ENCODE measurements around the gene NUMBL. TPM values are rescaled to one million over a fixed set of nuclear protein-coding genes. Genes with fewer than 3 reads are reported as not detected.

NUMBL gene
- total and polyA plus RNA-seq, 4 donors = 1.1 to 4.6 (median 2.7) TPM

GRCh38 chr19:40641281-40641680 is 49.2 kb downstream of the NUMBL start:
- Histone ChIP-seq H3K4me3 (ENCODE audit: low read depth in 1 of 3, low read length in 3 of 3) (no peak overlapping the region), H3K9ac (ENCODE audit: low read depth in 1 of 2, low read length in 2 of 2) (no peak overlapping the region), H3K4me1 (ENCODE audit: control insufficient read depth in 4 of 4, insufficient read depth in 4 of 4, low read length in 3 of 4) (peaks cover 0 to 2% (median 0%) of the 10 kb centered on the region in 4 donors), H3K27ac (ENCODE audit: low read depth in 1 of 2, low read length in 2 of 2) (no peak overlapping the region), H3K36me3 (ENCODE audit: control insufficient read depth in 4 of 4, insufficient read depth in 3 of 4, low read depth in 1 of 4, low read length in 3 of 4) (no peaks in the 10 kb centered on the region), H3K9me3 (ENCODE audit: control insufficient read depth in 4 of 4, low read length in 3 of 4) (no peaks in the 10 kb centered on the region), H3K27me3 (ENCODE audit: control insufficient read depth in 4 of 4, insufficient read depth in 4 of 4, low read length in 3 of 4) (no peaks in the 10 kb centered on the region)
- no peak for TF ChIP-seq JUND (IDR thresholded peaks at IDR 0.05)
- TF ChIP-seq ZBTB33 (IDR thresholded peaks at IDR 0.05) = no peak
- TF ChIP-seq FOXA2 (IDR thresholded peaks at IDR 0.05) = no peak
- no peak for TF ChIP-seq EGR1 (IDR thresholded peaks at IDR 0.05; ENCODE audit: low read depth in 2 of 2)
- TF ChIP-seq TAF1 (conservative IDR thresholded peaks at IDR 0.05) = no peak
- TF ChIP-seq RAD21 (IDR thresholded peaks at IDR 0.05) = no peak
- TF ChIP-seq SP1 (IDR thresholded peaks at IDR 0.05) = no peak
- TF ChIP-seq CTCF (IDR thresholded peaks at IDR 0.05; ENCODE audit: low read depth, low read length, missing input control) = no peak
- no peak for TF ChIP-seq NR2F2 (IDR thresholded peaks at IDR 0.05)
- no peak for TF ChIP-seq RXRA (IDR thresholded peaks at IDR 0.05)
- DNase-seq (ENCODE audit: low spot score) = no peak
- WGBS = 86% methylated on average over 7 of the region's 7 CpGs

GRCh38 chr19:40640744-40641143 is 49.7 kb downstream of the NUMBL start:
- H3K27me3 ChIP-seq (ENCODE audit: control insufficient read depth in 4 of 4, insufficient read depth in 4 of 4, low read length in 3 of 4) = no peaks in the 10 kb centered on the region
- DNase-seq (ENCODE audit: low spot score) = no peak
- no peak overlapping the region for H3K4me3 ChIP-seq (ENCODE audit: low read depth in 1 of 3, low read length in 3 of 3)

GRCh38 chr19:40639638-40639982 is 50.8 kb downstream of the NUMBL start:
- TF ChIP-seq RAD21 (IDR thresholded peaks at IDR 0.05) = no peak
- TF ChIP-seq FOXA2 (IDR thresholded peaks at IDR 0.05) = no peak
- TF ChIP-seq HNF4A (conservative IDR thresholded peaks at IDR 0.05) = no peak
- no peak for TF ChIP-seq CTCF (IDR thresholded peaks at IDR 0.05; ENCODE audit: low read depth, low read length, missing input control)
- no peak for TF ChIP-seq ATF3 (IDR thresholded peaks at IDR 0.05)
- TF ChIP-seq JUND (IDR thresholded peaks at IDR 0.05) = no peak
- TF ChIP-seq RXRA (IDR thresholded peaks at IDR 0.05) = no peak
- TF ChIP-seq TAF1 (conservative IDR thresholded peaks at IDR 0.05) = no peak
- no peak for TF ChIP-seq YY1 (IDR thresholded peaks at IDR 0.05)
- no peaks in the 10 kb centered on the region for H3K9me3 ChIP-seq (ENCODE audit: control insufficient read depth in 4 of 4, low read length in 3 of 4)
- WGBS = 79% methylated on average over 6 of the region's 6 CpGs
- no peak overlapping the region for H3K9ac ChIP-seq (ENCODE audit: low read depth in 1 of 2, low read length in 2 of 2)
- peaks cover 0 to 2% (median 0%) of the 10 kb centered on the region in 4 donors for H3K4me1 ChIP-seq (ENCODE audit: control insufficient read depth in 4 of 4, insufficient read depth in 4 of 4, low read length in 3 of 4)
- H3K27me3 ChIP-seq (ENCODE audit: control insufficient read depth in 4 of 4, insufficient read depth in 4 of 4, low read length in 3 of 4) = no peaks in the 10 kb centered on the region
- peak overlapping the region in 1 of 2 donors; percentile 8 for H3K27ac ChIP-seq (ENCODE audit: low read depth in 1 of 2, low read length in 2 of 2)
- no peak for DNase-seq (ENCODE audit: low spot score)
- no peaks in the 10 kb centered on the region for H3K36me3 ChIP-seq (ENCODE audit: control insufficient read depth in 4 of 4, insufficient read depth in 3 of 4, low read depth in 1 of 4, low read length in 3 of 4)
- no peak overlapping the region for H3K4me3 ChIP-seq (ENCODE audit: low read depth in 1 of 3, low read length in 3 of 3)

More at GRCh38 chr19:40640744-40641143, 49.7 kb downstream of the NUMBL start:
- H3K9ac ChIP-seq (ENCODE audit: low read depth in 1 of 2, low read length in 2 of 2) = no peak overlapping the region
- no peak for TF ChIP-seq ATF3 (IDR thresholded peaks at IDR 0.05)
- peaks cover 0 to 2% (median 0%) of the 10 kb centered on the region in 4 donors for H3K4me1 ChIP-seq (ENCODE audit: control insufficient read depth in 4 of 4, insufficient read depth in 4 of 4, low read length in 3 of 4)
- H3K36me3 ChIP-seq (ENCODE audit: control insufficient read depth in 4 of 4, insufficient read depth in 3 of 4, low read depth in 1 of 4, low read length in 3 of 4) = no peaks in the 10 kb centered on the region
- peak overlapping the region in 1 of 2 donors; percentile 41 for H3K27ac ChIP-seq (ENCODE audit: low read depth in 1 of 2, low read length in 2 of 2)
- WGBS = 49% methylated on average over 5 of the region's 5 CpGs
- H3K9me3 ChIP-seq (ENCODE audit: control insufficient read depth in 4 of 4, low read length in 3 of 4) = no peaks in the 10 kb centered on the region

Data from liver (tissue), 9 donors.